Stimulated activated CD4-positive, alpha-beta T cell treated with anti-CD3 and anti-CD28 coated beads, TNF-alpha, amount 100 ng/mL, for 48 hours (primary cell): ENCODE measurements around the gene EML2.
"Not testable (repeated sequence)": the region's sequence is repeated elsewhere in the genome, so short reads cannot be mapped to it uniquely, and the experiment has no call there.

Source experiments
- DNase-seq, 3 donors: peaks; one replicate each; pipeline ENCODE4 v3.0.0-alpha.2; 2020; ENCODE audit warnings: low read depth in 3 of 3

EML2 gene

GRCh38 chr19:45615795-45616703 lies 23.1 kb downstream of the EML2 start:
- DNase-seq = peak; percentile 81 to 92 (median 86)

GRCh38 chr19:45615056-45615455 lies 24.1 kb downstream of the EML2 start:
- not testable (repeated sequence) for DNase-seq

GRCh38 chr19:45613926-45614725 lies 25.1 kb downstream of the EML2 start:
- peak; percentile 21 to 29 (median 28) for DNase-seq

- no peak for DNase-seq
These were observed 30.2 kb downstream of the EML2 start for GRCh38 chr19:45608948-45609347.

- DNase-seq = peak in 1 of 3 donors; percentile 42
These were observed 31.8 kb downstream of the EML2 start for GRCh38 chr19:45607071-45608029.

GRCh38 chr19:45601524-45602374 lies 37.4 kb downstream of the EML2 start, which contains the start of gene GPR4:
TSS of gene GPR4 (minus strand) at chr19:45602212. CDS start at chr19:45591866, 10,346 bp downstream.
- no peak for DNase-seq

- no peak for DNase-seq
These were observed 38.1 kb downstream of the EML2 start for GRCh38 chr19:45601115-45601514.

GRCh38 chr19:45600340-45600885 lies 38.8 kb downstream of the EML2 start:
- DNase-seq = no peak

- DNase-seq = no peak
These were observed 39.9 kb downstream of the EML2 start for GRCh38 chr19:45599286-45599685.

- DNase-seq = no peak
These were observed 40.8 kb downstream of the EML2 start for GRCh38 chr19:45598267-45599001.

GRCh38 chr19:45597425-45598111 lies 41.6 kb downstream of the EML2 start:
- no peak for DNase-seq

GRCh38 chr19:45595814-45596213 lies 43.4 kb downstream of the EML2 start:
- DNase-seq = no peak

GRCh38 chr19:45593520-45593919 lies 45.7 kb downstream of the EML2 start:
- DNase-seq = no peak

- no peak for DNase-seq
These were observed 46.8 kb downstream of the EML2 start for GRCh38 chr19:45592366-45592765.

GRCh38 chr19:45591638-45592005 lies 47.6 kb downstream of the EML2 start:
- DNase-seq = no peak

GRCh38 chr19:45591004-45591637 lies 48.1 kb downstream of the EML2 start:
- DNase-seq = peak; percentile 24 to 44 (median 27)

GRCh38 chr19:45590300-45591003 lies 48.7 kb downstream of the EML2 start:
- no peak for DNase-seq

GRCh38 chr19:45589768-45590167 lies 49.4 kb downstream of the EML2 start:
- DNase-seq = no peak
